ENCODE results near the gene CFAP46.

DNA sequence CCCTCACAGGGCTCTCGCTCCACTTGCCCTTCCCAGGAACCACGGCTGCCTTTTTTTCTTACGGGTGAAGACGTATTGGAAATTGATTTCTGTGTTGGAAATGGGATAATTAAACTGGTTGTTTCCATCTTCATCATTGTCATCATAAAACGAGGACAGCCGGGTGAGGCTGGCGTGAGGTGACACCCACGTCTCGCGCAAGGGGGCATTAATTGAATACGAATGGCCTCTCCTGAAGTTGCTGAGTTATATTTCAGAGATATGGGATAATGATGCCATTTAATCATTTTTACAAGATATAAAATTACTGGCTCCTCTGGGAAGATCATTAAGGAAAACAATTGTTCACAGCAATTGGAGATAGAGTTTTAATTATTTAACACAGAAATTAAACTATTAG is 138.1 kb downstream of the CFAP46 start:
- TF ChIP-seq, protein P1, sequence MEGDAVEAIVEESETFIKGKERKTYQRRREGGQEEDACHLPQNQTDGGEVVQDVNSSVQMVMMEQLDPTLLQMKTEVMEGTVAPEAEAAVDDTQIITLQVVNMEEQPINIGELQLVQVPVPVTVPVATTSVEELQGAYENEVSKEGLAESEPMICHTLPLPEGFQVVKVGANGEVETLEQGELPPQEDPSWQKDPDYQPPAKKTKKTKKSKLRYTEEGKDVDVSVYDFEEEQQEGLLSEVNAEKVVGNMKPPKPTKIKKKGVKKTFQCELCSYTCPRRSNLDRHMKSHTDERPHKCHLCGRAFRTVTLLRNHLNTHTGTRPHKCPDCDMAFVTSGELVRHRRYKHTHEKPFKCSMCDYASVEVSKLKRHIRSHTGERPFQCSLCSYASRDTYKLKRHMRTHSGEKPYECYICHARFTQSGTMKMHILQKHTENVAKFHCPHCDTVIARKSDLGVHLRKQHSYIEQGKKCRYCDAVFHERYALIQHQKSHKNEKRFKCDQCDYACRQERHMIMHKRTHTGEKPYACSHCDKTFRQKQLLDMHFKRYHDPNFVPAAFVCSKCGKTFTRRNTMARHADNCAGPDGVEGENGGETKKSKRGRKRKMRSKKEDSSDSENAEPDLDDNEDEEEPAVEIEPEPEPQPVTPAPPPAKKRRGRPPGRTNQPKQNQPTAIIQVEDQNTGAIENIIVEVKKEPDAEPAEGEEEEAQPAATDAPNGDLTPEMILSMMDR (IDR thresholded peaks at IDR 0.05; ENCODE audit: insufficient read depth, low read depth, low read length) = no peak
- TF ChIP-seq EZH2 (IDR thresholded peaks at IDR 0.05; ENCODE audit: insufficient read depth, low read length) = no peak

Measured in astrocyte (in vitro differentiated cells and primary cell).